B cell (primary cell): ENCODE measurements around the gene CLCN1. TPM values are rescaled to one million over a fixed set of nuclear protein-coding genes. Genes with fewer than 3 reads are reported as not detected.

ENCODE experiments used
- ATAC-seq: fragments of 200-7000 bp; cut with Tn5 transposase; one replicate; pipeline ENCODE4 v1.10.0; 2021; ENCODE audit warnings: low read depth, mild to moderate bottlenecking, moderate number of reproducible peaks, moderate library complexity
- CTCF ChIA-PET: fragments of 350-600 bp; sonication (Branson Sonifier 250); formaldehyde crosslinking; loops from one replicate; lab custom pipeline; 2021; ENCODE audit warnings: antibody characterized with exemption, inconsistent platforms; lab: Charles Lee
- POLR2A ChIA-PET: fragments of 350-600 bp; sonication (Branson Sonifier 250); formaldehyde crosslinking; loops from one replicate; lab custom pipeline; 2021; ENCODE audit warnings: antibody characterized with exemption; lab: Charles Lee
- DNase-seq: peaks from one replicate; pipeline ENCODE4 v3.0.0; 2013
- H2AFZ ChIP-seq: 2 replicates; pipeline ENCODE4 v1.6.1; 2012; ENCODE audit warnings: mild to moderate bottlenecking, low read depth, low read length; ENCODE audit not compliant: insufficient read depth, poor library complexity, severe bottlenecking
- H3K27ac ChIP-seq, 2 donors: 1 replicate in 1 of 2; 2 replicates in 1 of 2; pipeline ENCODE4 v1.5.1; 2012 to 2013; ENCODE audit warnings: low read length in 2 of 2, mild to moderate bottlenecking in 2 of 2, moderate library complexity in 1 of 2
- H3K27me3 ChIP-seq, 4 experiments: fragments of 200-600 bp in 1 of 4; sonication (generic) in 1 of 4; replicated peaks in 1 of 4; 1 replicate in 2 of 4; 2 replicates in 2 of 4; pipeline versions ENCODE4 v1.6.1 to v1.7.0; 2013 to 2016; ENCODE audit warnings: low read length in 3 of 4, mild to moderate bottlenecking in 2 of 4, mixed read lengths in 1 of 4, moderate library complexity in 1 of 4; ENCODE audit not compliant: insufficient read depth in 4 of 4, control insufficient read depth in 3 of 4; ENCODE audit errors: control extremely low read depth in 1 of 4
- H3K36me3 ChIP-seq, 2 experiments: replicated peaks in 1 of 2; 1 replicate in 1 of 2; 2 replicates in 1 of 2; pipeline versions ENCODE4 v1.6.1 to v1.7.1; 2013; ENCODE audit warnings: low read length in 1 of 2; ENCODE audit not compliant: insufficient read depth in 2 of 2, control insufficient read depth in 1 of 2; ENCODE audit errors: control extremely low read depth in 1 of 2, extremely low read depth in 1 of 2
- H3K4me1 ChIP-seq, 2 donors: fragments of 200-600 bp in 1 of 2; sonication (generic) in 1 of 2; 1 replicate in 1 of 2; 2 replicates in 1 of 2; pipeline versions ENCODE4 v1.5.1 to v1.6.1; 2013 to 2017; ENCODE audit warnings: low read length in 2 of 2; ENCODE audit not compliant: control insufficient read depth in 2 of 2, insufficient read depth in 2 of 2
- H3K4me2 ChIP-seq: replicated peaks from 2 replicates; pipeline ENCODE3; 2012; ENCODE audit warnings: mild to moderate bottlenecking, low read depth, low read length; ENCODE audit not compliant: poor library complexity, severe bottlenecking
- H3K4me3 ChIP-seq, 5 experiments: fragments of 200-600 bp in 1 of 5; sonication (generic) in 1 of 5; 1 replicate in 3 of 5; 2 replicates in 2 of 5; pipeline versions ENCODE4 v1.5.1 to v1.7.0; 2011 to 2016; ENCODE audit warnings: low read length in 4 of 5, mild to moderate bottlenecking in 4 of 5, low read depth in 2 of 5, control low read depth in 1 of 5, moderate library complexity in 1 of 5; ENCODE audit not compliant: insufficient read depth in 1 of 5; ENCODE audit errors: control extremely low read depth in 1 of 5, extremely low read depth in 1 of 5
- H3K79me2 ChIP-seq: fragments of 200-600 bp; sonication (generic); one replicate; pipeline ENCODE4 v1.6.0; 2016; ENCODE audit warnings: low read length; ENCODE audit not compliant: control insufficient read depth, insufficient read depth
- H3K9ac ChIP-seq: fragments of 200-600 bp; sonication (generic); 2 replicates; pipeline ENCODE4 v1.6.1; 2017; ENCODE audit warnings: mild to moderate bottlenecking, low read length, moderate library complexity
- H3K9me3 ChIP-seq, 3 donors: one replicate each; pipeline versions ENCODE4 v1.6.1 to v1.7.1; 2013; ENCODE audit warnings: low read length in 2 of 3; ENCODE audit not compliant: control insufficient read depth in 2 of 3, insufficient read depth in 1 of 3; ENCODE audit errors: control extremely low read depth in 1 of 3
- H4K20me1 ChIP-seq: 2 replicates; pipeline ENCODE4 v1.6.0; 2012; ENCODE audit warnings: mild to moderate bottlenecking, low read length; ENCODE audit not compliant: insufficient read depth, control insufficient read depth, poor library complexity, severe bottlenecking
- H3K27ac Mint-ChIP-seq: one replicate; pipeline ENCODE4 v1.8.0; 2021; ENCODE audit warnings: mixed read lengths
- H3K27me3 Mint-ChIP-seq: one replicate; pipeline ENCODE4 v1.8.0; 2021; ENCODE audit warnings: mixed read lengths
- H3K4me1 Mint-ChIP-seq: one replicate; pipeline ENCODE4 v1.8.0; 2021; ENCODE audit warnings: mixed read lengths
- H3K4me3 Mint-ChIP-seq: one replicate; pipeline ENCODE4 v1.8.0; 2021; ENCODE audit warnings: mixed read lengths
- H3K9me3 Mint-ChIP-seq: one replicate; pipeline ENCODE4 v1.8.0; 2022; ENCODE audit warnings: mixed read lengths; ENCODE audit not compliant: insufficient read depth
- EZH2 ChIP-seq: IDR thresholded peaks from 2 replicates; pipeline ENCODE4 v1.6.1; 2012; ENCODE audit warnings: borderline replicate concordance, low read depth, mild to moderate bottlenecking, moderate library complexity, low read length; ENCODE audit not compliant: insufficient read depth, poor library complexity, severe bottlenecking
- WGBS: methylation state at CpG from one replicate; pipeline ENCODE4 v1.1.5; 2013; ENCODE audit warnings: missing lambda C conversion rate; ENCODE audit not compliant: insufficient coverage; 5-methylcytosine and 5-hydroxymethylcytosine counted together
- intact Hi-C: fragments of 100-400 bp; cut with micrococcal nuclease; formaldehyde crosslinking; loops from one replicate; pipeline ENCODE4 v1.10.0; 2022
- polyA plus RNA-seq: library from polyadenylated mRNA; depleted of rRNA; stranded (reverse); fragments of >200 nt; gene quantifications from 2 replicates; pipeline ENCODE4 v1.2.3, GENCODE V29; 2012
- total RNA-seq, 2 donors: library from RNA; stranded (reverse); fragments of 120-200 nt in 1 of 2; gene quantifications; 1 replicate in 1 of 2; 2 replicates in 1 of 2; pipeline versions ENCODE4 v1.2.3 to v1.2.4, GENCODE V29; 2013 to 2022
- TF ChIP-seq, protein P1 (sequence below): fragments of 200-600 bp; IDR thresholded peaks from one replicate; pipeline ENCODE4 v1.8.0; 2022; ENCODE audit warnings: antibody characterized with exemption, mild to moderate bottlenecking

Gene CLCN1
- total and polyA plus RNA-seq, 2 donors (not counting 1 experiment from before 2014, with no cell fraction given), result not detected

DNA sequence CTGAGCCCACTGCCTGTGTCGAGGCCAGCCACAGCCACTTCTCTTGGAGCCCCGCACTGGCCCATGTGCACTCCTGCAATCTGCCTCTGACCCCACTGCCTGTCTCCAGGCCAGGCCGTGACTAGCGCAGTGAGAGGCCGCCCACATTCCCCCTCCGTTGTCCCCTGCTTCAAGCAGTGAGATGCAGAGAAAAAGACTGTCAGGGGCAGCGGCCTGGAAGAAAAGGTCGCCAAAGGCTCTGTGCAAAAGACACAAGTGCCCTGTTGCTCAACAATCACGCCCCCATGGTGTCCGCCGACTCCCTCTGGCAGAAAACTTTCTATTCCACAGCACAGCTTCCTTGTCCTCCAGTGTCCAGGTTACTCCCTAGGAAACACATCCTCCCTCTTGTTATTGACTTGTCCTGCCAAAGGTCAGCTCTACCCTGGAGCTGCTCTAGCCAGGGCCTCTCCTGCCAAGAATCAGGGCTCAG, 36.7 kb downstream of the CLCN1 start:
- intact Hi-C loops, result no loop called here
- WGBS, result 93% methylated on average over 11 of the region's 11 CpGs

DNA sequence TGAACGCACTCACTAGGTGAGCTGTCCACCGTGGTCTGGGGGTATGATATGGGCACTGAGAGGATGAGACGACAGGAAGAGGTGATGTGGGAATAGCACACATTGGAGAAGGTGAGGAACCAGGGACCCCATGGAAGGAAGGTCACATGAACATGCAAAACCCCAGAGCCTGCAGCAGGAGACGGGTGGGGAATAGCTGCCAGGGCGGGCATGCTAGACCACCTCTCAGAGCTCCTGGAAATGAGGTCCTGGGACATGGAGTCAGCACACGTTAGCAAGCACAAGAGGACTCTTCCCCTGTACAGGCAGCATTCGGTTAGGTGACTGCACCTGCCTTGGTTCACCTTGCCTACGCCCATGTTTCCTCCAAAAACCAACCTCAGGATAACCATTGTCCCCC, 38.5 kb downstream of the CLCN1 start:
- Histone ChIP-seq H3K27me3 (peaks cover 0 to 4% (median 0%) of the 10 kb centered on the region in 4 experiments), H3K27ac (no peak overlapping the region), H2AFZ (no peak overlapping the region), H3K4me1 (no peaks in the 10 kb centered on the region), H3K4me3 (no peak overlapping the region), H3K9me3 (peaks cover 0 to under 1% (median 0%) of the 10 kb centered on the region in 3 donors), H3K36me3 (no peaks in the 10 kb centered on the region), H3K4me2 (no peak overlapping the region), H4K20me1 (no peaks in the 10 kb centered on the region), H3K79me2 (no peaks in the 10 kb centered on the region), H3K9ac (no peak overlapping the region)
- ATAC-seq, result no peak
- no peak overlapping the region for H3K4me3 Mint-ChIP-seq
- no peaks in the 10 kb centered on the region for H3K9me3 Mint-ChIP-seq
- peaks cover 2% of the 10 kb centered on the region for H3K4me1 Mint-ChIP-seq
- POLR2A ChIA-PET, result no interaction called here
- intact Hi-C loops, result no loop called here
- no peak for DNase-seq
- peaks cover 46% of the 10 kb centered on the region for H3K27me3 Mint-ChIP-seq
- no peak overlapping the region for H3K27ac Mint-ChIP-seq
- 90% methylated on average over 8 of the region's 8 CpGs for WGBS
- TF ChIP-seq, protein P1, sequence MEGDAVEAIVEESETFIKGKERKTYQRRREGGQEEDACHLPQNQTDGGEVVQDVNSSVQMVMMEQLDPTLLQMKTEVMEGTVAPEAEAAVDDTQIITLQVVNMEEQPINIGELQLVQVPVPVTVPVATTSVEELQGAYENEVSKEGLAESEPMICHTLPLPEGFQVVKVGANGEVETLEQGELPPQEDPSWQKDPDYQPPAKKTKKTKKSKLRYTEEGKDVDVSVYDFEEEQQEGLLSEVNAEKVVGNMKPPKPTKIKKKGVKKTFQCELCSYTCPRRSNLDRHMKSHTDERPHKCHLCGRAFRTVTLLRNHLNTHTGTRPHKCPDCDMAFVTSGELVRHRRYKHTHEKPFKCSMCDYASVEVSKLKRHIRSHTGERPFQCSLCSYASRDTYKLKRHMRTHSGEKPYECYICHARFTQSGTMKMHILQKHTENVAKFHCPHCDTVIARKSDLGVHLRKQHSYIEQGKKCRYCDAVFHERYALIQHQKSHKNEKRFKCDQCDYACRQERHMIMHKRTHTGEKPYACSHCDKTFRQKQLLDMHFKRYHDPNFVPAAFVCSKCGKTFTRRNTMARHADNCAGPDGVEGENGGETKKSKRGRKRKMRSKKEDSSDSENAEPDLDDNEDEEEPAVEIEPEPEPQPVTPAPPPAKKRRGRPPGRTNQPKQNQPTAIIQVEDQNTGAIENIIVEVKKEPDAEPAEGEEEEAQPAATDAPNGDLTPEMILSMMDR, result no peak
- no peak for TF ChIP-seq EZH2
- CTCF ChIA-PET, result interaction anchor here (1.8 kb wide), 1 partner anchor 9 kb away, joined by 4 read pairs; no protein-coding TSS in a partner anchor

More for the DNA sequence above, 36.7 kb downstream of the CLCN1 start:
- Histone ChIP-seq H3K4me1 (no peaks in the 10 kb centered on the region), H3K79me2 (no peaks in the 10 kb centered on the region), H4K20me1 (no peaks in the 10 kb centered on the region), H3K4me2 (no peak overlapping the region), H3K36me3 (no peaks in the 10 kb centered on the region), H3K27me3 (peaks cover 0 to 5% (median 0%) of the 10 kb centered on the region in 4 experiments), H3K9ac (no peak overlapping the region), H3K9me3 (no peaks in the 10 kb centered on the region), H2AFZ (no peak overlapping the region), H3K4me3 (no peak overlapping the region), H3K27ac (no peak overlapping the region)
- H3K4me1 Mint-ChIP-seq, result peaks cover 2% of the 10 kb centered on the region
- no peak overlapping the region for H3K27ac Mint-ChIP-seq
- POLR2A ChIA-PET, result no interaction called here
- ATAC-seq (no peak), DNase-seq (no peak)
- TF ChIP-seq, protein P1, result no peak
- TF ChIP-seq EZH2, result no peak
- CTCF ChIA-PET, result no interaction called here
- no peak overlapping the region for H3K4me3 Mint-ChIP-seq
- peaks cover 44% of the 10 kb centered on the region for H3K27me3 Mint-ChIP-seq
- H3K9me3 Mint-ChIP-seq, result no peaks in the 10 kb centered on the region
